GM19240 (cell line): ENCODE measurements around the gene CLDN19.

ENCODE experiments used
- DNase-seq: peaks from one replicate; pipeline ENCODE4 v3.0.0; 2011; ENCODE audit warnings: low spot score; ENCODE audit not compliant: insufficient read length

CLDN19 gene, protein sequence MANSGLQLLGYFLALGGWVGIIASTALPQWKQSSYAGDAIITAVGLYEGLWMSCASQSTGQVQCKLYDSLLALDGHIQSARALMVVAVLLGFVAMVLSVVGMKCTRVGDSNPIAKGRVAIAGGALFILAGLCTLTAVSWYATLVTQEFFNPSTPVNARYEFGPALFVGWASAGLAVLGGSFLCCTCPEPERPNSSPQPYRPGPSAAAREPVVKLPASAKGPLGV

DNA sequence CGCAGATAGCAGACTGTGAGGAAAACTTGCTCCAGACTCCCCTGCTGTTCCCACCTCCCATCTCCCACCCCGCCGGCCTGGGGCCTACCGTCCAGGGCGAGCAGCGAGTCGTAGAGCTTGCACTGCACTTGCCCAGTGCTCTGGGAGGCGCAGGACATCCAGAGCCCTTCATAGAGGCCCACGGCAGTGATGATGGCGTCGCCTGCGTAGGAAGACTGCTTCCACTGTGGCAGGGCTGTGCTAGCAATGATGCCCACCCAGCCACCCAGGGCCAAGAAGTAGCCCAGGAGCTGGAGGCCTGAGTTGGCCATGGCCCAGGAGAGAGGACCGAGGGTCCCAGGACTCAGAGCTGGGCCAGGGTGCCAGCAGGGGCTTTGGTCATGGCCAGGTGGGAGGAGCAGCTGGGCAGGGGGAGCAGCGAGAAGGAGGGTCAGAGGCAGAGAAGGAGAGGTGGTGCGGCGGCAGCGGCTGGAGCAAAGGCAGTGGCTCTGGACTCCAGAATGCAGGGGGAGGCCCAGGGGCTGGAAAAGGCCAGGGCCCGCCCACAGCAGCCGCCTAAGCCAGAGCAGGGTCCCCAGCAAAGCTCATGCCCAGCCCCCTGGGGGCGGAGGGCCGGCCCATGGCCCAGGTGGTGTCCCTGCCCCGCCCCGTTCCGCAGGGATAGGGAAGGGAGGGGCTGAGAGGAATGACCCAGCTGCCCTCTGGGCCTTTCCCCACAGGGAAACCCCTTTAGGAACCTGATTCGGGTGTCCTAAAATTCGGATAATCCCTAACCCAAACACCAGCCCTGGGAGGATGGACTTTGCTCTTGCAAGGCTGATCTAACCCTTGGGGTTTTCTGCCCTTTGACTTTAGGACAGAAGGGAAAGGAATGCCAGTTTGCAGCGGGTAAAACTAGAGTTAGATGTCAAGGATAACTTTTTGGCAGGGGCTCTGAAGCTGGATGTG is at the start of gene CLDN19:
TSS of gene CLDN19 (minus strand) at position 484 of the 948 bp plus-strand sequence. CDS start at position 311, 173 bp downstream.
- no peak for DNase-seq

DNA sequence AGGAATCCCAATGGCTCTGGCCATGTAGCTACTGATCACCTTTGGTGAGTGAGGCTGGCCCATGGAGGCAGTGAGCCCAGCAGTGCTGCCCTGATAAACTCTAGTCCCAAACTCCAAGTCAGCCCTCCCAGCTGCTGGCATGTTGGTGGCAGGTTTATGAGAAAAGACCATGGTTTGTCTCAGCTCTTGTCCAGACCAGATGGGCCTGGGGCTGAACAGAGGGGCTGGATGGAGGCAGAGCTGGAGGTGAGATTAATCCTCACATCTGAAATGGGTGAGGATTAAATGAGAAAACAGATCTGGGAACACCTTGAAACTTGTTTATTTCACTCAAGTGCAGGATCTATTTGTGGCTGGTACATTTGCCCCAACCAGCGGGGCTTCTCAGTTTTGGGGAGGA is 48.0 kb upstream of the CLDN19 start:
- DNase-seq = no peak

- DNase-seq = no peak
Measured at GRCh38 chr1:42786097-42786496, 46.1 kb upstream of the CLDN19 start.

GRCh38 chr1:42784946-42785693 is 45.1 kb upstream of the CLDN19 start, which contains the start of gene TMEM269:
Gene TMEM269, plus strand, starts transcription at chr1:42784991. Its CDS starts 4,903 bp downstream, at chr1:42789894.
- DNase-seq = no peak

GRCh38 chr1:42784547-42784945 is 44.5 kb upstream of the CLDN19 start:
- DNase-seq = no peak

- DNase-seq = no peak
Measured at GRCh38 chr1:42783092-42783491, 43.1 kb upstream of the CLDN19 start.

- DNase-seq = no peak
Measured at GRCh38 chr1:42780176-42780575, 40.1 kb upstream of the CLDN19 start.

- DNase-seq = no peak
Measured at GRCh38 chr1:42779725-42780124, 39.7 kb upstream of the CLDN19 start.

GRCh38 chr1:42777852-42778251 is 37.8 kb upstream of the CLDN19 start:
- DNase-seq = no peak

DNA sequence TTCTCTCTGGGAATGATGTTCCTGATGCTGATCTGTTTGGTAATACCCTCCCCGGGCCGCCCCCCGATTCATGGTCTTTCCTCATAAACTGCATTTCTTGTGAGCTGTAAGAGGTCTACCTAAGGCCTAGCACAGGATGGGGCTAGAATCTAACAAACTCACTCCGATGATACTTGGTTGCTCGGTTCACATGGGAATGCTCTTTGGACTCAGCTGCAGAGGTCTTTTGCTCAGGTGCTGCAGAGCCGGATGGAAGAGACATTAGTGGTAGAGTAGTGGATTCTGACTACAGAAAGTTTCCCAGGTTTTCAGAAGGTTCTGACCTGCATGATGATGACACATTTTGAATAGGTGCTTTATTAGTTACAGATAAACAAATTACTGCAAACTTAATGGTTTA is 36.5 kb upstream of the CLDN19 start:
- no peak for DNase-seq

DNA sequence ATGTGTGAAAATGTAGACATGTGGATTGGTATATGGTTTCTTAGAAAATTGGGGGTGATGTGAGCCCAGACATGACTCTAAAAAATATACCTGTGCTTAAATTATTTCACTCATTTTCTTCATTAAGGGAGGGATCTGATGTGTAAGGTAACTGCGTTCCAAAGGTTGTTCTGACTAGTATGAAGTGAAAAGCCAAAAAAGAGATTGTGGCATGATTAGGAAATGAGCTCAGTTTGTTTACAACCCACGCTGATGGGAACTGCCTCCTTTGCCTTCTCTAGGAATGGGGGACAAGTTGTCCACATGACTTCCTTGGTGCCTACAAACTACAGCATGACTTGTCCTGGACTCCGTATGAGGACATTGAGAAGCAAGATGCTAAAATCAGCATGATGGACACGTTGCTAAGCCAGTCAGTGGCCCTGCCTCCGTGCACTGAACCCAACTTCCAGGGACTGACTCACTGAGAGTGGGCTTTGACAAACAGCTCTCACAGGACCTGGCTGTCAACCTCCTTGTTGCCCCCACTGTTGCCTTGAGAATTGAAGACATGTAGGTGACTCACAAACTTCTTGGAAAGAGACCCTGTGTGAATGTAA is 35.0 kb upstream of the CLDN19 start:
- DNase-seq = no peak

DNA sequence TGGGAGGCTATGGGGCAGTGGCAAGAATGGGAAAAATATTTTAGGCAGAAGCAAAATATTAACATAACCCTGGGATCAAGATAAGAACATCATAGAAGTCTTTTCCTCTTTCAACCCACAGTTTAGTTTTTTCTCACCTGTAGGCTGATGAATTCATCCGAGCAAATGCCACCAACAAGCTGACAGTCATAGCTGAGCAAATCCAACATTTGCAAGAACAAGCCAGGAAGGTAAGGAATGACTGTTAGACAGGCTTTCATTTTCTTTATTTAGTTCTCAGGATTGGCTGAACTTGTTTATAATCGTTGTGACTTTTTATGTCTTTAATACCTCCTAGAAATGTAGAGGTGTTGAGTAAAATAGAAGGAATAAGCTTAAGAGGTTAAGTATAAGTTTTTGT is 33.4 kb upstream of the CLDN19 start:
- DNase-seq = no peak

DNA sequence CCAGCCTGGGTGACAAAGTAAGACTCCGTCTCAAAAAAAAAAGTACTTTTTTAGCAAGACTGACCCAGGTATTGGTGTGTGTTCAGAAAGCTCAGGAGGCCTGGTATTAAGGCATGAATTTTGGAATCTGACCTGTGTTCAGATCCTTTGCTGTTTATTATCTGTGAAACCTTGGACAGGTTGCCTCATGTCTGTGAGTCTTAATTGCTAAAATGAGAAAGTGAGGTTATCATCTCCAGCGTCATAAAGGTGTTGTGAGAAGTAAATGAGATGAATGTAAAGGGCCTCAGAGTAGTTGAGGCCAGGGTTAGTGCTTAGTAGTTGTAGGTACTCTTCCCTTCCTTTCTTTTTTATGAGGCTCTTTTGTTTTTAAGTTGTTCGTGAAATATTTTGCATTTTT is 29.8 kb upstream of the CLDN19 start:
- no peak for DNase-seq

DNA sequence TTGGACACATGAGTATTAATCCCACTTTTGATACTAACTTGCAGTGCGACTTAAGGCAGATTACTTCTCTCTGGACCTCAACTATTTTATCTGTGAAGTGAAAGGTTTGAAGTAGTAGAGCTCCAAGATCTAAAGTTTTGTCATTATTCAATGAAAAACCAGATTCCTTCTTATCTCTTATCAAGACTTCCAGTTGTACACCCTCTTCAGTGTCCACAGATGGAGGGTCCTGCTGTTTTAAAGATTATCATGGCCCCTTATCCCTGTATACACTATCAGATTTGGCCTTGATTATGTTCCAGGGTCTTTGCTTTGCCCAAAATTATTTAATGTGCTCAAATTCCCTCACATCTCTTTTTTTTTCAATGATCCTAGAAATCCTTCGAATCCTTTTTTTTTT is 28.1 kb upstream of the CLDN19 start:
- DNase-seq = no peak

GRCh38 chr1:42767510-42768000 is 27.5 kb upstream of the CLDN19 start:
- no peak for DNase-seq

- DNase-seq = peak; percentile 83
Measured at GRCh38 chr1:42766741-42767509, 26.9 kb upstream of the CLDN19 start, which contains the start of the genes C1orf50 and P3H1. Gene C1orf50, plus strand, starts transcription at chr1:42767249. Its CDS starts 63 bp downstream, at chr1:42767312. Gene P3H1, minus strand, starts transcription at chr1:42767028. Its CDS starts 57 bp downstream, at chr1:42766971.

GRCh38 chr1:42765832-42766740 is 26.1 kb upstream of the CLDN19 start:
- no peak for DNase-seq

GRCh38 chr1:42765269-42765668 is 25.2 kb upstream of the CLDN19 start:
- no peak for DNase-seq

DNA sequence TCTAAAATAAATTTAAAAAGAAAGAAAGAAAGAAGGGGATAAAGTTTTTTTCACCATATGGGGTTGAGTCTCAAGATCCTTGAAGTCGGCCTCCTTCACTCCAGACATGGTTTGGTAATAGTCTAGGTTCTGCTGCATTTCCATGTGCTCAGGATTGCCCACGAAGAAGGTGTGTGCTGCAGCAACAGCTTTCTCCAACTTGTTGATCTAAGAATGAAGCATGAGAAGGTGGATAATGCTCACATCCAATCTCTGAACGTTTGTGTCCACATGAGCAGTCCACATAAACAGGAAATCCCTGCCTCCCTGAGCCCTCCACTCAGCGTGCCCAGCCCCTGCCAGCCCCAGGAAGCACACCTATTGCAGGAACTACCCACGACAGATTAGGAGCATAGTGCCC is 22.2 kb upstream of the CLDN19 start:
- no peak for DNase-seq
